ENCODE results near the gene DNAAF2.

Gene DNAAF2

DNA sequence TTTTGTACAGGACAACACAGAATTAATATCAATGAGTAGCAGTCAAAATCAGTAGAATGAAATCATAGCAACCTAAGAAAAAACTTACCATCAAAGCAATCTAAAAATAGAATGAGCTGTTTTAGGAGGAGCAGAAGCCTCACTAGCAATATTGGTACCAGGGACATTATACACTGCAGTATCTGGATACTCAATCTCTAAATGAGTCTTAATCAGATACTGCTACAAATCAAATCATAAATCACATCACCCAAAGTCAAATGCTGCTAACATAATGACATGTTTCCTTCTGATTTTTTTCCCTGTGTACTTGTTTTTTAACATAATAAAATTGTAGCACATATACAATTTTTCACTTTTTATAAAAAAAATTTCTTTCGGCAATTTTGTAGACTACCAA, 56.9 kb downstream of the DNAAF2 start:
- DNase-seq (ENCODE audit: extremely low read depth, low read depth) = no peak
- TF ChIP-seq, protein P1, sequence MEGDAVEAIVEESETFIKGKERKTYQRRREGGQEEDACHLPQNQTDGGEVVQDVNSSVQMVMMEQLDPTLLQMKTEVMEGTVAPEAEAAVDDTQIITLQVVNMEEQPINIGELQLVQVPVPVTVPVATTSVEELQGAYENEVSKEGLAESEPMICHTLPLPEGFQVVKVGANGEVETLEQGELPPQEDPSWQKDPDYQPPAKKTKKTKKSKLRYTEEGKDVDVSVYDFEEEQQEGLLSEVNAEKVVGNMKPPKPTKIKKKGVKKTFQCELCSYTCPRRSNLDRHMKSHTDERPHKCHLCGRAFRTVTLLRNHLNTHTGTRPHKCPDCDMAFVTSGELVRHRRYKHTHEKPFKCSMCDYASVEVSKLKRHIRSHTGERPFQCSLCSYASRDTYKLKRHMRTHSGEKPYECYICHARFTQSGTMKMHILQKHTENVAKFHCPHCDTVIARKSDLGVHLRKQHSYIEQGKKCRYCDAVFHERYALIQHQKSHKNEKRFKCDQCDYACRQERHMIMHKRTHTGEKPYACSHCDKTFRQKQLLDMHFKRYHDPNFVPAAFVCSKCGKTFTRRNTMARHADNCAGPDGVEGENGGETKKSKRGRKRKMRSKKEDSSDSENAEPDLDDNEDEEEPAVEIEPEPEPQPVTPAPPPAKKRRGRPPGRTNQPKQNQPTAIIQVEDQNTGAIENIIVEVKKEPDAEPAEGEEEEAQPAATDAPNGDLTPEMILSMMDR (IDR thresholded peaks at IDR 0.05; ENCODE audit: low read depth, low read length) = no peak
